Hepatic stellate cell (primary cell): Measurements from ENCODE around the gene PBX1.

Experiments used
- DNase-seq: peaks from one replicate; pipeline ENCODE4 v3.0.0; 2011; ENCODE audit warnings: low spot score

Gene PBX1

GRCh38 chr1:164668491-164669400 lies 109.8 kb downstream of the PBX1 start:
- DNase-seq = no peak

DNA sequence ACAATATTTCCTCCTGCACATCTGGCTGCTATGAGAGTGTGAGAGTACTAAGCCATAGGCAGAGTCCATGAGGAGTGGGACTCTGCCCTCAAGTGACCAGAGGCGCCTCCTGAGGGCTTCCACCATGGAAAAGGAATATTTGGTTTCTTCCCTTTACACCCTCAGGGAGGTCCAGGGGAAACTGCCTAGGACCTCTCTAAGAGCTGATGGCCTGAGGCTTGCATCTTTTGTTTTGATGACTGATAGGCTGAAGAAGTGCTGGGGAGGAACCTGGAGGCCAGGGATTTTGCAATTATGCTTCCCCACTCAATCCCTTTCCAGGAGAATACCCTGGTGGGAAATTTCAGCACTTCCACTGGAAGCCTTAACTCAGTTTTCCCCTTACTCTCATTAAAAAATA lies 111.0 kb downstream of the PBX1 start:
- DNase-seq = no peak

GRCh38 chr1:164670786-164671185 lies 111.8 kb downstream of the PBX1 start:
- DNase-seq = no peak

- DNase-seq = no peak
Measured at GRCh38 chr1:164671323-164671965, 112.5 kb downstream of the PBX1 start.

DNA sequence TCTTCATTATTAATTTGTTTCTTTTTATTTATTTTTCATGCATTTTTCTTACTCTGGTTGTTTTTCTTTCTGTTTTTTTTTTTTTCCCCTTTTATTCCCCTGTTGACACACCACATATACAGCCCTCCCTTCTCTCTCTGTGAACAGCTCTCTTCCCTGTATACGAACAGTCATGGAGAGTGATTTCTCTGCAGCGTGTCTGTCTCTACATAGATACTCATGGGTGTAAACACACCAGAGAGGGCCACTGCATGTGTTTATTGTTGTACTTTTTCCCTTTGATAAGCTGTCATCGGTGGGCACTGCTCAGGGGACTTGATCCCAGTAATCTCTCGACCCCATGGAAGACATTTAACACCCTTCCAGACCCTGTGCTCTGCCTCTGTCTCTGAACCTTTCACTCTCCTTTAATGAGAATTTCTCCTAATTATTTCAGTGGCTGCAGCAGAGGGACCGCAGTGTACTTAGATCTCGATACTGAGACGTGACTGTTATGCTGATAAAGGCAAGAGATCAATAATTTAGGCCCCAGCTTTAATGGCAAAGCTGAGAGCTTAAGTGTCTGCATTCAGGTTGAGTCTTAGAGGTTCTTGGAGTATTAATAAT lies 113.1 kb downstream of the PBX1 start:
- no peak for DNase-seq

DNA sequence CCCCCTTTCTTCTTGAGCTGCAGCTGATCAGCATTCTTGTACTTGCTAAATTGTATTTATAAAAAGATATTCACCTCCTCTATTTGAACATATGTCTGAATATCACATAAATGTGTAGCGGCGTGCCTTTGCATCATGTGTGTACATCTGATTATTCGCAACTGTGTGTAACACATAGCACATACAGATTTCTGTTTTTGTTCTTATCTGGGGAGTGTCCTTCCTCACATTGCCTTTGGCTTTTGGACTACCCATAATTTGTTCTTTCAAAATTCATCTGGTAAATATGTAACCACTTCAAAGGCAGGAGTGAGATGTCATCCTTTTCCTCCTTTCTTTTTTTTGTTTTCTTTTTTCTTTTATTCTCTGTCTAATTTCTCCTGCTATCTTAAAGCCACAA lies 113.6 kb downstream of the PBX1 start:
- no peak for DNase-seq

GRCh38 chr1:164673584-164674214 lies 114.7 kb downstream of the PBX1 start:
- DNase-seq = peak; percentile 15

GRCh38 chr1:164675342-164675904 lies 116.4 kb downstream of the PBX1 start:
- DNase-seq = peak; percentile 12

DNA sequence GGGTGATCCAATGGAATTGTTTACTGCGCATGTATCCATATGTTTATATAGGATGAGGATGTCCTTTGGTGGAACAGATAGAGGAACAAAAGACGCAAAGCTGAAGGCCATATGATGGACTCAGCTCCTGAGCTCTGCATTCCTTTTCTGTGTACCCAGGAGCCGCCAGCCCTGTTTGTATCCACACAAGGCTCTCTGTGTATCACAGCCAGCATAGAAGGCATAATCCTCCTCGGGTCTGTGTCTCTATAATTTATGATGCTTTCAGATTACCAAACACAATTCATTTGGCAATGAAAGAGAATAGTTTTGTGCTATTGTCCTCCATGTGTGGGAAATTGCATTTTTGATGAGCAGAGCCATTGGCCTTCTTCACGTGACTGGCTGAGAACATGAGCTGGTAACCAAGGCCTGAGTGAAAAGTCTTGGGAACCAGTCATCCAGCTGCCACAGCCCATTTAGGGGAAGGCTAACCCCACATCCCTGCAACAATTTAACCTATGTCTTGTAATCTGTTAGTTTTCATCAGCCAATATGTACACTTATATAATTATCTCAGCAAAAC lies 119.2 kb downstream of the PBX1 start:
- no peak for DNase-seq

DNA sequence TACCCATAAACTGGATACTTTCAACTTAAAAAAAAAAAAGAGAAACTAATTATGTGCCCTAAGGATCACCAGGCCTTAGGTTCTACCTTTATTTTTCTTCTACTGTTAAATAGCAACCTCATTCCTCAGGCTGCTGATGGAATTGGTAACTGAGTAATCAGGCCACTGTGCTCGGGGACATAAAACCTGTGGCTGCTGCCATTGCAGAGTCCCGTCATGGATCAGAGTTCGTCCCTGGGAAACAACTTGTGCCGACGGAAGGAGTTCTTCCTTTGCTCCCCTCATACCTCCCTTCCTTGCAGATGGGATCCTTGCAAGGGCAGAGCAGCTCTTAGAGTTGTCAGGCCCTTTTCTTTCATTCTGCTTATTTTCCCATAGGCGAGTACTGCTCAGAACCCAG lies 123.6 kb downstream of the PBX1 start:
- DNase-seq = no peak

DNA sequence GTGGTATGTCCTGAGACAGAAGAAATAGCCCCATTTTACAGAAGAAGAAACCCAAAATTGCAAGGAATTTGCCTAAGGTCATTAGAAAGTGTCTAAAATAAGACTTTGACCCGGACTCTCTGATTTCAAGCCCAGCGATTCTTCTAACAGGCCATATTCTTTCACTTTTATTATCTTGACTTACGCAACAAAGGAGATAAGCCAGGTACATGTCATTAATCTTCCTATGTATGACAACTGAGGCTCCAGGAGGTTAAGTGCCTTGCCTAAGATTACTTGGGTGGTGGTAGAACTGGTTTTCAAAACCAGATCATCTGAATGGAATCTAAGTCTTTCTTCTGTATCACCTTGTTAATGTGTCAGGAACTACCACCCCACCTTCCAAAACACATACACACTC lies 124.3 kb downstream of the PBX1 start:
- no peak for DNase-seq

GRCh38 chr1:164685266-164686035 lies 126.5 kb downstream of the PBX1 start:
- no peak for DNase-seq

GRCh38 chr1:164687777-164688176 lies 128.8 kb downstream of the PBX1 start:
- DNase-seq = no peak

DNA sequence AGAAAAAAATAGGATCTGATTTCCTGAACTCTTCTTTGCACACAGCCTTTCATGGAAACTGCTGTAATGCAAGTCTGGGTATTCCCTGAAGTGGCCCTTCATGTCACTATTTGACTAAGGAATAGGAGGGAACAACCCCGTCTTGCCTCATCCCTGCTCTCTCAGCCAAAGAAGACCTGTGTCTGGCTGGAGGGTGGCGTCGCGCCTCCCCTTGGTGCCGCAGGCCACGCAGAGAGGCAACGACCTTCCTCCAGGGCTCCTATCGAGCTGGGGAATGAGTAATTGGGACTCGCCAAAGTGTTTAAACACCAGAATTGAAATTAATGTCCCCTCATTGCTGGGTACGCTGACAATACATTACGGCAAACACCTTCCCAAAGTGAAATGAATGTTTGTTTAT lies 129.8 kb downstream of the PBX1 start:
- DNase-seq = no peak

- DNase-seq = no peak
Measured at GRCh38 chr1:164689672-164690511, 130.9 kb downstream of the PBX1 start.

DNA sequence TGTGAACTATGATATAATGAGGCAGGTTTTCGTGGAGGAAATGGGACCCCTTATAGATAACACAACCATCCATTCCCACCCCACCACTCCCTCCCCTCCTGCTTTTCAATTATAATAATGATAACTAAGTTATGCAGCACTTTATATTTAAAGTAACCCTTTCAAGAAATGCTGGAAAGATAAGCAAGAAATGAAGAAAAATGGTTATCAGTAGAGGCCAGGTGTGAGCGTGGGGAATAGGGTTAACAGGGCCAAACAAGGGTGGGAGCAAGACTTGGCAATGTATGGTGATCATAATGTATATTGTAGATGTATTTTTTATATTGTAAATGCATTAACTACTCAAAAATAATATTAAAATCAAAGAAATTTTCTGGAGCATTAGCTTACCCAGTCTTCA lies 133.4 kb downstream of the PBX1 start:
- DNase-seq = no peak

DNA sequence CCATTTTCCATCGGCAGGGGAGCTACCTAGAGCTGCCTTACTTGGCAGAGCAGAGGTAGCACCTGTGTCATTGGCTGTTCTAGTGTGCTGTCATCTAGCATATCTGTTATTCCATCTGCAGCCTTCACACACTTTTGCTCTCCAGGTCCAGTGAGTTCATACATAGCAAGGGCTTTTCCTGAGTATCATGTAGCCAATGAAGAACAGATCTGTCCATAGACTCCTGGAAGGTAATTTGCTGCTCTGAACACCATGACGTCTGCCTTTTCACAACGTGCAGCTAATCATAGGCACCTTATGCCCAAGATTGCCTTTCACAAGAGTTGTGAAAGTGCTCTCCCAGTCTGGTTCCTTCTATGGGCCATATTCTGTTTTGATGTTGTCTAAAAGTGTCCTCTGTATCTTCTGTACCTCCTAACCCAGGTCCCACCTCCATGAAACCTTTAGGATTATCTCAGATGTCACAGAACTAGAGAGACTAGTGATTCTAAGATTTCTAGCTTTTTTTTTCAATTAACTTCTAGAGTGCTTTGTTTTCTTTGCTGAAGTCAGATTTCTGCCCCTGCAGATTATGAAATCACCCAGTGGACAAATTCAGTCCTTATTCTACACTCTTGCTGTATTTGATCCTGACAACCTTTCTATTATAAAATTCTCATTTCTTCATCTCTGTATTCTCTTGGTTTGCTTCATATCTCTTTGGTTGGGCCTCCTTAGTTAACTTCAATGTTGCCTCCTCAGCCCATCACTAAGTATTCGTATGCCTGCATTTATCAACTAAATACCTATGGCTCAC lies 134.8 kb downstream of the PBX1 start:
- DNase-seq = no peak

DNA sequence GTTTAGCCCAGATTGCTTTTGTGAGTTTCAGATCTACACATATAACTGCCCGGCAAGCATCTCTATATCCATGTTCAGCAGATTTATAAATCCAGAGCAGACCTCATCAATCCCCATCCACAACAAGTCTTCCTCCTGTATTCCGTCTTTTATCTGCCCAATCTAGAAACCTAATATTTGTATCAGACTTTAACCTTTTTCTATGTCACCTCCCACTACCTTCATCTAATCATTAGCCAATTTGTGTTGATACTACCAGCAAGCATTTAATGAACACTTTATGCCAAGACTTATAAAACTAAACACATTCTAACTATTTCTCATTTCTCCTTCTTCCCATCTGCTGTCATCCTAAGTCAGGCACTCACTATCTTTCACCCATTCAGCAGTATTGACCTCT lies 135.5 kb downstream of the PBX1 start:
- no peak for DNase-seq

- DNase-seq = no peak
Measured at GRCh38 chr1:164695956-164696665, 137.1 kb downstream of the PBX1 start.
